Tibial artery (tissue), 4 donors: Measurements from ENCODE around the gene MSI2.

ENCODE experiments used
- DNase-seq, 2 donors: peaks; one replicate each; pipeline ENCODE4 v3.0.0-alpha.2; 2019
- H3K27ac ChIP-seq, 2 donors: fragments of 200-600 bp; sonication (generic) in 1 of 2; 1 replicate in 1 of 2; 2 replicates in 1 of 2; pipeline ENCODE4 v1.5.1; 2018 to 2019; ENCODE audit warnings: mild to moderate bottlenecking in 1 of 2
- H3K27me3 ChIP-seq, 2 donors: fragments of 200-600 bp; sonication (generic) in 1 of 2; one replicate each; pipeline versions ENCODE4 v1.5.1 to v1.6.0; 2016 to 2019
- H3K36me3 ChIP-seq, 3 donors: fragments of 200-600 bp; sonication (generic) in 2 of 3; one replicate each; pipeline ENCODE4 v1.5.1; 2016 to 2019; ENCODE audit warnings: mild to moderate bottlenecking in 2 of 3
- H3K4me1 ChIP-seq, 4 donors: fragments of 200-600 bp; sonication (generic) in 2 of 4; 1 replicate in 3 of 4; 2 replicates in 1 of 4; pipeline ENCODE4 v1.5.1; 2016 to 2019
- H3K4me3 ChIP-seq, 2 donors: fragments of 200-600 bp; sonication (generic) in 1 of 2; 1 replicate in 1 of 2; 2 replicates in 1 of 2; pipeline ENCODE4 v1.5.1; 2018 to 2019; ENCODE audit warnings: mild to moderate bottlenecking in 2 of 2
- H3K9me3 ChIP-seq, 3 donors: fragments of 200-600 bp; sonication (generic) in 1 of 3; one replicate each; pipeline ENCODE4 v1.5.1; 2016 to 2019
- intact Hi-C: fragments of 100-400 bp; cut with DNase I; formaldehyde crosslinking; loops from one replicate; pipeline ENCODE4 v1.15.0; 2023; ENCODE audit warnings: low total_unique reads
- TF ChIP-seq, protein P1 (sequence below), 2 experiments: fragments of 200-600 bp in 1 of 2; fragments of 450-650 bp in 1 of 2; IDR thresholded peaks; one replicate each; pipeline ENCODE4 v1.5.1; 2017 to 2019; ENCODE audit warnings: antibody characterized with exemption in 2 of 2, mild to moderate bottlenecking in 1 of 2, moderate library complexity in 1 of 2

The MSI2 gene

DNA sequence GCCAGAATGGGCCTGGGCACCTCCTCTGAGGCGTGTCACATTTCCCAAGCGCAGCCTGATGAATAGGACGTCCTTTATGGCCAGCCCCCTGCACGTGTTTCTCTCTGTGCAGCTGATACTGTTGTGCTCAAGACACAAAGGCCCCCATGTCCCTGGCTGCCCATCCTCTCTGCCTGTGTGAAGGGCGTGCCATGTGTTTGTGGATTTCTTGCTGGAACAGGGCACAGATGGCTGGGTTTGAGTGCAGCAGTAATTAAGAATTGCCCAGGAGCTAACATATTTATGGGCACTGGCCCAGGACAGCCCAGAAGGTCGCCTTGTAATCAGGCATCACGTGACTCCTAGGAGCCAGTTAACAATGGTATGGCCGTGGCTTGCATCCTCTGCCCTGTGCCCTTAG lies 307.6 kb downstream of the MSI2 start:
- Histone ChIP-seq H3K27me3 (no peaks in the 10 kb centered on the region), H3K4me3 (no peak overlapping the region), H3K27ac (no peak overlapping the region), H3K9me3 (no peaks in the 10 kb centered on the region), H3K36me3 (no peaks in the 10 kb centered on the region), H3K4me1 (peaks cover 0 to 10% (median 1%) of the 10 kb centered on the region in 4 donors)
- TF ChIP-seq, protein P1, sequence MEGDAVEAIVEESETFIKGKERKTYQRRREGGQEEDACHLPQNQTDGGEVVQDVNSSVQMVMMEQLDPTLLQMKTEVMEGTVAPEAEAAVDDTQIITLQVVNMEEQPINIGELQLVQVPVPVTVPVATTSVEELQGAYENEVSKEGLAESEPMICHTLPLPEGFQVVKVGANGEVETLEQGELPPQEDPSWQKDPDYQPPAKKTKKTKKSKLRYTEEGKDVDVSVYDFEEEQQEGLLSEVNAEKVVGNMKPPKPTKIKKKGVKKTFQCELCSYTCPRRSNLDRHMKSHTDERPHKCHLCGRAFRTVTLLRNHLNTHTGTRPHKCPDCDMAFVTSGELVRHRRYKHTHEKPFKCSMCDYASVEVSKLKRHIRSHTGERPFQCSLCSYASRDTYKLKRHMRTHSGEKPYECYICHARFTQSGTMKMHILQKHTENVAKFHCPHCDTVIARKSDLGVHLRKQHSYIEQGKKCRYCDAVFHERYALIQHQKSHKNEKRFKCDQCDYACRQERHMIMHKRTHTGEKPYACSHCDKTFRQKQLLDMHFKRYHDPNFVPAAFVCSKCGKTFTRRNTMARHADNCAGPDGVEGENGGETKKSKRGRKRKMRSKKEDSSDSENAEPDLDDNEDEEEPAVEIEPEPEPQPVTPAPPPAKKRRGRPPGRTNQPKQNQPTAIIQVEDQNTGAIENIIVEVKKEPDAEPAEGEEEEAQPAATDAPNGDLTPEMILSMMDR (IDR thresholded peaks at IDR 0.05): no peak
- intact Hi-C loops: no loop called here
- no peak for DNase-seq

DNA sequence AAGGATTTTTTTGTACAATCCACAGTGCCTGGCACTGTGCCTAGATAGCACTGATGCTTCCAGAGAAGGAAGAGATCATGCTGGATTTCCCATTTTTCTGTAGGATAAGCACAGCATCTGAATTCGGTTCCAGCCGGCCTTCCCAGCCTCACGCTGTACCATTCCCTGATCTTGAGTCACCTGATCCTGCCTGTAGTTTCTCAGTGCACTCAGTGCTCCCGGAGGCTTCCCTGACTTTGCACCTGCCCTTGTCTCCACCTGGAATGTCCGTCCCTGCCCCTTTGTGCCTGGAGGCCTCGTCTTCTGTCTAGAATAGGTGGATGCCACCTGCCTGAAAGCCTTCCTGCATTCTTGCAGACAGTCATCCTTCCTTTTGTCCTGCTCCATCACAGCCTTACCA lies 308.9 kb downstream of the MSI2 start:
- intact Hi-C loops: no loop called here
- no peak for DNase-seq
- H3K27me3 ChIP-seq: no peaks in the 10 kb centered on the region
- H3K27ac ChIP-seq: no peak overlapping the region
- H3K4me1 ChIP-seq: peaks cover 0 to 10% (median 1%) of the 10 kb centered on the region in 4 donors
- H3K9me3 ChIP-seq: no peaks in the 10 kb centered on the region
- TF ChIP-seq, protein P1 (IDR thresholded peaks at IDR 0.05): no peak
- no peak overlapping the region for H3K4me3 ChIP-seq
- H3K36me3 ChIP-seq: no peaks in the 10 kb centered on the region

DNA sequence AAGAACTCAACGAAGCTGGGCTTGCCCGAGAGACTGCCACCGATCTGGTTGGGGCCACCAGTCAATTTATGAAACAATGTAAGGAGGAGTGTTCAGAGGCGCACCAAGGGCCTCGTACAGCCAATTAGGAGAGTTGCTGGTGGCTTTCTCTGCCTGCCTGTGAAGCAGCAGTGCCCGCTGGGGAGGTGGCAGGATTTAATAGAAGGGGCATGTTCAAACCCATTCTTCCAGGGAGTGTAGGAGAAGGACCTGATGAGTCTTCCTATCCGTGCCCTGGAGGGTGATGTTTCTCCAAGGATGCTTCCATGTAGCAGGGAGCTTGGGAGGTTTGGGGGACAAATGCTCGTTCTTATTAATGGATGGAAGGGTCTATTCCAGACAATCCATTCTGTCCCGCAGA lies 310.4 kb downstream of the MSI2 start:
- H3K27me3 ChIP-seq: no peaks in the 10 kb centered on the region
- H3K4me1 ChIP-seq: peaks cover 0 to 23% (median 15%) of the 10 kb centered on the region in 4 donors
- H3K9me3 ChIP-seq: no peaks in the 10 kb centered on the region
- TF ChIP-seq, protein P1 (IDR thresholded peaks at IDR 0.05): no peak
- H3K27ac ChIP-seq: no peak overlapping the region
- no peaks in the 10 kb centered on the region for H3K36me3 ChIP-seq
- no peak overlapping the region for H3K4me3 ChIP-seq
- intact Hi-C loops: no loop called here
- DNase-seq: no peak

DNA sequence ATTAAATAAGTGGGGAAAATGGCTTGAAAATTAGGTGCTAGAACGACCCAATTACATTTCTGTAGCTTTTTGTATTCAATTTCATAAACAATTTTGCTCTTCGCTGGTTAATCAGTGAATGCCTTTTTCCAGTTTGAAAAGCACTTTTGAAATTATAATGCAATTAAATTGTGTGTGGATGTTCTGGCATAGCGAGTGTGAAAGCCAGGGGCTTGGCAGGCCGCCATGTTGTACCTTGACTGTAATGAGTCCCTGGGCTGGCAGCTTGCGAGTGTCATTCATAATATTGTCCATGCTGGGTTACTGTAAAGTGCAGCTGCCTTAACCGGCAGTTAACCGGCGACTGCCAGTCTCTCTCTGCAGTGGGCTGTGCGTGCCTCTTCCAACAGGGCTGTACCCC lies 310.9 kb downstream of the MSI2 start:
- Histone ChIP-seq H3K4me1 (peaks cover 0 to 25% (median 20%) of the 10 kb centered on the region in 4 donors), H3K9me3 (no peaks in the 10 kb centered on the region), H3K27me3 (no peaks in the 10 kb centered on the region), H3K4me3 (no peak overlapping the region), H3K27ac (no peak overlapping the region), H3K36me3 (no peaks in the 10 kb centered on the region)
- intact Hi-C loops: no loop called here
- no peak for DNase-seq
- TF ChIP-seq, protein P1 (IDR thresholded peaks at IDR 0.05): no peak

DNA sequence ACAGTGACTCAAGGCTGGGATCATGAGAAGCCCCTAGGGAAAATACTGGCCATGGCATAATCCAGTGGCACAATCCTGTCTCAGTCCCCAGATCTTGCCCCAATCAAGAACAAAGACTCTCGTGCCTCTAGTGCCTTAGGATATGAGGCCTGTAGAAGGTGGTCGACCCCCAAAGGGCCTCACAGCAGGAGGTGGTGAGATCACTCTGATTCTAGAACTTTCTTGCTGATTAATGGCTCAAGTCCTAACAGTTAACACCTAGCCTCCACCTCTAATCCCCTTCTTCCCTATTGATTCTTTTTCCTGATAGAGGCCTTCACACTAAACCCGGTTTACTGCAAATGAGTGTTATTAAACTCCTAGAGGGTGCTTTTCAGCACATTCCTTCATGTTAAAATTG lies 312.0 kb downstream of the MSI2 start:
- no peak for DNase-seq
- intact Hi-C loops: no loop called here
- peaks cover 0 to 31% (median 26%) of the 10 kb centered on the region in 4 donors for H3K4me1 ChIP-seq
- H3K36me3 ChIP-seq: no peaks in the 10 kb centered on the region
- TF ChIP-seq, protein P1 (IDR thresholded peaks at IDR 0.05): no peak
- no peak overlapping the region for H3K4me3 ChIP-seq
- no peaks in the 10 kb centered on the region for H3K9me3 ChIP-seq
- H3K27me3 ChIP-seq: no peaks in the 10 kb centered on the region
- no peak overlapping the region for H3K27ac ChIP-seq

DNA sequence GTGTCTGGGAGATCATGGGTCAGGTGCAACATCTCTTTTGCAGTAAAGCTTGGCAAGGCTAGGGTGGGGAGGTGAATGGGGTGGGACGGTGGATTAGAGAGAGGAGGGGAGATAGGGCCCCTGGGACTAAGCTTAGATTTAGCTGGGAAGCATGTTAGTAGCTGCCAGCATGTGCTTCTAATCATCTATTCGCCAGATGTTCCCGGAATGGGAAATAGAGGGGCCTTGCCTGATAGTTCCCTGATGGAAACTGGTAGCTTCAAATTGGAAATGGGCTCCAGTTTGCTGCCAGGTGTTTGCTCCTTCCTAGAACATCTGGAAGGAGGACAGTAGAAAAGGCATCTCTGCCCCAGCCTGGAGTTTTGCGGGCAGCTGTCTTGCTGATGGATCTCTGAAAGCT lies 312.7 kb downstream of the MSI2 start:
- TF ChIP-seq, protein P1 (IDR thresholded peaks at IDR 0.05): no peak
- no peak overlapping the region for H3K27ac ChIP-seq
- no peaks in the 10 kb centered on the region for H3K36me3 ChIP-seq
- no peaks in the 10 kb centered on the region for H3K27me3 ChIP-seq
- no peaks in the 10 kb centered on the region for H3K9me3 ChIP-seq
- no peak overlapping the region for H3K4me3 ChIP-seq
- intact Hi-C loops: no loop called here
- DNase-seq: no peak
- peaks cover 0 to 38% (median 33%) of the 10 kb centered on the region in 4 donors for H3K4me1 ChIP-seq
